OCI-LY1 (cell line): ENCODE data around the gene WEE1.

ENCODE experiments used
- CTCF ChIP-seq: fragments of 200-600 bp; sonication (generic), shearing (Covaris generic); IDR thresholded peaks from 2 replicates; pipeline ENCODE4 v1.5.1; 2017; ENCODE audit warnings: mild to moderate bottlenecking, antibody characterized with exemption, low read length, moderate library complexity, mixed read lengths
- EZH2 ChIP-seq: fragments of 200-600 bp; sonication (generic), shearing (Covaris generic); IDR thresholded peaks from 2 replicates; pipeline ENCODE4 v1.8.0; 2017; ENCODE audit warnings: borderline replicate concordance, mixed run types, mild to moderate bottlenecking, antibody characterized with exemption, low read length, moderate library complexity, mixed read lengths

GRCh38 chr11:9575260-9576240 lies 2.1 kb downstream of the WEE1 start:
- TF ChIP-seq CTCF (no peak), EZH2 (no peak)
